EL (cell line): ENCODE measurements around the gene MAFF.
A peak's percentile ranks its signal among the peaks of the same experiment; 100 is the strongest.
"Not testable (repeated sequence)": the region's sequence is repeated elsewhere in the genome, so short reads cannot be mapped to it uniquely, and the experiment has no call there.

ENCODE experiments used
- DNase-seq: peaks from one replicate; pipeline ENCODE4 v3.0.0-alpha.2; 2016

The MAFF gene

DNA sequence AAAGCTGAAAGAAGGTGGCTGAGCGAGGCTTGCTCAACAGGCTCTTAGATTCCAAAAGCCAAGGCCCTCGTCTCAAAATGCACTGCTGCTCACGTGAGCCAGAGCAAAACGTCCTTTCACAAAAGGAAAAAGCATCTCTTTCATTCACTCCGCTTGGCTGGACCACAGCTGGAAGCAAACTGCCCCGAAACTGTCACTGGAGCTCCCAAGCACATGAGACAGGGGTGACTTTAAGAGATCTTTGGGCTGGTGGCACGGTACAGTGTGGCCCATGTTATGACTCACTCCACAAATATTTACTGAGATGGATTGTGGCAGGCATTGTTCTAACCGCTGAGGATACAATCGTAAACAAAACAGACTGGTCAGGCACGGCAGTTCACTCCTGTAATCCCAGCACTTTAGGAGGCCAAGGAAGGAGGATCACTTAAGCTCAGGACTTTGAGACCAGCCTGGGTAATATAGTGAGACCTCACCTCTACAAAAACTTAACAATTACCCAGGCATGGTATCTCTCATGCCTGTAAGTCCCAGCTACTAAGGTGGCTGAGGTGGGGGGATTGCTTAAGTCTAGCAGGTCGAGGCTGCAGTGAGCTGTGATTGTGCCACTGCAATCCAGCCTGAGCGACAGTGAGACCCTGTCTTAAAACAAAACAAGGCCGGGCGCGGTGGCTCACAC is 23.7 kb upstream of the MAFF start:
- DNase-seq, result peak; percentile 92

DNA sequence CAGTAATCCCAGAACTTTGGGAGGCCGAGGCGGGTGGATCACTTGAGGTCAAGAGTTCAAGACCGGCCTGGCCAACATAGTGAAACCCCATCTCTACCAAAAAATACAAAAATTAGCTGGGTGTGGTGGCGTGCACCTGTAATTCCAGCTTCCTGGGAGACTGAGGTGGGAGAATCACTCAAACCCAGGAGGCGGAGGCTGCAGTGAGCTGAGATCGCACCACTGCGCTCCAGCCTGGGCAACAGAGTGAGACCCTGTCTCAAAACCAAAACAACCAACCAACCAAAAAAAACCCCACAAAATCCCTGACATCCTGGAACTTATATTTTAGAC is 23.2 kb upstream of the MAFF start:
- not testable (repeated sequence) for DNase-seq

DNA sequence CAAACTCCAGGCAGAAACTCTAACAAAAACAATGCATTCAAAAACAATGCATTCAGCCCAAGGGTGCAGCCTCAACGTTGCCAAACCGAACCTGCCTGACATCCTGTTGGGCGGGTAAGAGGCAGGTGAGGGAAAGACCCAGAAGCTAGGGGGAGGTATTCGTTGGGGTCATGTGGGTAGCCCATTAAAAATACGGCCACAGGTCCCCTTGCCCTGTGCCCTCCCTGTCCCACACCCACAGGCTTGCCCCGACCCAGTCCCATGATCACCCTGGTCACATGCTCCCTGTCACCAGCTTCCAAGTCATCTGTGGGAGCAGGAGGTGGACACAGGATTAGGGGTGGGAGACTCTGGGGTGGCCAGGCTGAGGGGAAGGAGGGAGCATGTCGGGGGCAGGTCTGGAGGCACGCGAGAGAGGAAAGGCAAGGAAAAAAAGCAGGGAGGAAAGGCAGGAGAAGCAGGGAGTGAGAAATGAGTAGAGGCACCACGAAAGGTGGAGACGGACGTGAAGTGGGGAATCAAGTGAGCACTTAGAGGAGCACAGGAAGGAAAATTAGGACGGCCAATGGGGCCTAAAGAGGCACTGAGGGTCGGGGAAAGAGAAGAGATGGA is 20.8 kb upstream of the MAFF start:
- DNase-seq, result no peak

DNA sequence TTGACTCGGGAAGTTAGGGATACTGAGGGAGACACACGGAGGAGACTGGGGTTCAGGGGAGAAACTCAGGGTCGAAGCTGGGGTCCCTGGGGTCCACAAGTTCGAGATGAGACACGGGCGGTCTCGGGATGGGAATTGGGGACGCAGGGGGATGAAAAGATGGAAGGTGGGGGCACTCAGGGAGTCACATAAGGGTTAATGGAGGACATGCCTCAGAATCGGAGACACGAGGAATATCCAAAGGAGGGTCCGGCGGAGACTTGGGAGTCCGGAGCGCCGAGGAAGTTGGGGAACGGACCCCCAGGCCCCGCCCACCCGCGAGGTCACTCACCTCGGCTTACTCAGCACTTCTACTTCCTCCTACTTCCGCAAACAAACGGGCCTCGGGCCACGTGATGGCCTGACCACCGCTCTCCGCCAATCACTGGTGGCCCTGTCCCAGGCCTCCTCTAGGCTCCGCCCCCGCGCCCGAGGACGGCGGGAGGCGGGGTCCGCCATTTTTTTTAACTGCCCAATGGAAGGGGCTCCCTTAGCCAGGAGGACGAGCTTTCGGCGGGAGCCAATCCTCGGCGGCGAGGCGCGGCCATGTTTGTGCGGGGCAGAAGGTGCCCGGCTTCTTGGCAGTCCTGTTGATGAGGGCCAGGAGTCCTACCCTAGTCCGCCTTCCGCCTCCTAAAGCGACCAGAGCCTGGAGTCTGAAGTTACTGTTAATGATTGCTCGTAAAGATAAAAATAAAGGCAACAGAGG is 20.2 kb upstream of the MAFF start, which contains the start of gene PLA2G6:
TSS of gene PLA2G6 (minus strand) at position 378 of the 748 bp plus-strand sequence. CDS start 12,404 bp downstream, outside the sequence.
- DNase-seq, result peak; percentile 99

DNA sequence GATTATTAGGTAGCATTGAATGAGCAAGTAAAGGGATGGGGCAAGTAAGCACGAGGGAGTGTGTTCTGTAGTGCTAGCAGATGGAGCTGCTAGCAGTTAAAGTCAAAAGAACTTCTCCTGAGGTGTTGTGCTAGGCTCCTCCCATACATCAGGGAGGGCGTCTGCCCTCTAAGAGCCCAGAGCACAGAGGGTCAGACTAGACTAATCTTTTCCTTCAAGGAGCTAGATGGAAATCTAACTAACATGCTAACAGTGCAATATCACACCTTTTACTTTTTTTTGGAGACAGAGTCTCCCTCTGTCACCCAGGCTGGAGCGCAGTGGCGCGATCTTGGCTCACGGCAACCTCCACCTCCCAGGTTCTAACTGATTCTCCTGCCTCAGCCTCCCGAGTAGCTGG is 17.0 kb upstream of the MAFF start:
- no peak for DNase-seq

DNA sequence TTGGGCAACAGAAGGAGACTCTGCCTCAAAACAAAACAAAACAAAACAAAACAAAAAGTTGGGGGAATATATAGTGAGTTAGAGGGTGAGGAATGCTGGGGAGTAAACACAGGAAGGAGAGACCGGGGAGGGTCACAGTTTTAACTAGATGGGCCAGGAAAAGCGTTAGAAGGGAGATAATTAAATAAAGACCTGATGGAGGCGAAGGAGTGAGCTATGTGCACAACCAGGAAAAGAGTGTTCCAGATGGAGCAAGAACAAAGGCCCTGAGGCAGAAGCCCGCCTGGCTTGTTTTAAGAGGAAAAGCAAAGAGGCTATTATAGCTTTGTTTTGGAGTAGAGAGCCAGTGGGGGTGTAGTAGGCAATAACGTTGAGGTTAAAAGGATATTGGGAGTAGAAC is 15.4 kb upstream of the MAFF start:
- DNase-seq, result no peak

DNA sequence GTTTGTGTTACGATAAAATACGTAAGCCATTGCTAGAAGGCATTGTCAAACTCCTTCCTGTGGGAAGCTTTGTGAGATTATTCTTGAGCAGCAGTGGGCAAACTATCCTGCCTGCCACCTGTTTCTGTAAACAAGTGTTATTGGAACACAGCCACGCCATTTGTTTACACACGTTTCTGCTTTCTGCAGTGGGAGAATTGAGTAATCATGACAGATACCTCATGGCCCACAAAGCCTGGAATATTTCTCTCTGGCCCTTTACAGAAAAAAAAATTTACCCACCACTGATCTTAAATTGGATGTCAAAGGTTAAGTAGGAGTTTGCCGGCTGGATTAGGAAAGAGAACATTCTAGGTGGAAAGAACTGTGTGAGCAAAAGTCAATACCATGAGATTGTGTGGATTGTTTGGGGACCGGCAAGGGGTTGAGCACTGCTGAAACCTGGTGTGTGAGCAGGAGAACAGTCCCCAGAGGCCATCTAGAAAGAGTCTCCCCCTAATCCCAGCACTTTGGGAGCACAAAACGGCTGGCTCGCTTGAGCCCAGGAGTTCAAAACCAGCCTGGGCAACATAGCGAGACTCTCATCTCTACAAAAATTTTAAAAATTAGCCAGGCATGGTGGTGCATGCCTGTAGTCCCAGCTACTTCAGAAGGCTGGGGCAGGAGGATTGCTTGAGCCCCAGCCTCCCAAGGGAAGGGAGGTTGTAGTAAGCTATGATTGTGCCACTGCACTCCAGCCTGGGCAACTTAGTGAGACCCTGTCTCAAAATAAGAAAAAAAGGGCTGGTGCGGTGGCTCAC is 14.2 kb upstream of the MAFF start:
- DNase-seq, result no peak

DNA sequence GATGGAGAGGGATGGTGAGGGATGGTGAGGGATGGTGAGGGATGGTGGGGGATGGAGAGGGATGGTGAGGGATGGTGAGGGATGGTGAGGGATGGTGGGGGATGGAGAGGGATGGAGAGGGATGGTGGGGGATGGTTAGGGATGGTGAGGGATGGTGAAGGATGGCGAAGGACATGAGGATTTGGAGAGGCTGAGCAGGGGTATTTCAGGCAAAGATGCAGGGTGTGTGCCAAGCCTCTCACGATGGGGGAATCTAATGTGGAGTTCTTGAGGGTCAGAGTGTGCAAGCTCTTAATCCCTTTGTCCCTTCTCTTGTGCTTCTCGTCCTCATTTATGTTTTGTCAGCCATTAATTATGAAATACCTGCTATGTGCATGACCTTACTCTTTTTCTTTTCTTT is 12.7 kb upstream of the MAFF start:
- no peak for DNase-seq

DNA sequence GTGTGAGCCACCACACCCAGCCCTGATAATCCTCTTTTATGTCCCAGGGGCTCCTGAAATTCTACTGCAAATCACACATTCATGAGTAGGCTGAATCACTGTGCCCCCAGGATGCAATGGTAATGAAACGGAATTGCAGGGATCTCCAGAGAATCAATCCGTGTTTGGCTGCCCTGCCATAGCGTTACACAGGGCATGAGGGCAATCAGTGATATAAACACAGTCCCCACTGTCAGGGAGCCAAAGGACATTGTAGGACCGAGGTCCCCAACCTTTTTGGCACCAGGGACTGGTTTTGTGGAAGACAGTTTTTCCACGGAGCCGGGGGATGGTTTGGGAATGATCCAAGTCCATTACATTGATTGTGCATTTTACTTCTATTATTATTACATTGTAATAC is 11.2 kb upstream of the MAFF start:
- no peak for DNase-seq

DNA sequence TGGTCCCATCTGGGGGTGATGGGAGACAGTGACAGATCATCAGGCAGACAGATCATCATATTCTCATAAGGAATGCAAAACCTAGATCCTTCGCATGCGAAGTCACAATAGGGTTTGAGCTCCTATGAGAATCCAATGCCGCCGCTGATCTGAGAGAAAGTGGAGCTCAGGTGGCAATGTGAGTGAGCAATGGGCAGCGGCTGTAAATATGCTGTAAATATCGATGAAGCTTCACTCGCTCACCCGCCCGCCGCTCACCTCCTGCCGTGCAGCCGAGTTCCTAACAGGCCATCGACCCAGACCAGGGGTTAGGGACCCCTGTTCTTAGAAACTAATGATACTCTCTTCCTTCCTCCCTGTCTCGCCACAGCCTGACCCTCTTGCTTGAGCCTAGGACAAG is 10.7 kb upstream of the MAFF start:
- no peak for DNase-seq

DNA sequence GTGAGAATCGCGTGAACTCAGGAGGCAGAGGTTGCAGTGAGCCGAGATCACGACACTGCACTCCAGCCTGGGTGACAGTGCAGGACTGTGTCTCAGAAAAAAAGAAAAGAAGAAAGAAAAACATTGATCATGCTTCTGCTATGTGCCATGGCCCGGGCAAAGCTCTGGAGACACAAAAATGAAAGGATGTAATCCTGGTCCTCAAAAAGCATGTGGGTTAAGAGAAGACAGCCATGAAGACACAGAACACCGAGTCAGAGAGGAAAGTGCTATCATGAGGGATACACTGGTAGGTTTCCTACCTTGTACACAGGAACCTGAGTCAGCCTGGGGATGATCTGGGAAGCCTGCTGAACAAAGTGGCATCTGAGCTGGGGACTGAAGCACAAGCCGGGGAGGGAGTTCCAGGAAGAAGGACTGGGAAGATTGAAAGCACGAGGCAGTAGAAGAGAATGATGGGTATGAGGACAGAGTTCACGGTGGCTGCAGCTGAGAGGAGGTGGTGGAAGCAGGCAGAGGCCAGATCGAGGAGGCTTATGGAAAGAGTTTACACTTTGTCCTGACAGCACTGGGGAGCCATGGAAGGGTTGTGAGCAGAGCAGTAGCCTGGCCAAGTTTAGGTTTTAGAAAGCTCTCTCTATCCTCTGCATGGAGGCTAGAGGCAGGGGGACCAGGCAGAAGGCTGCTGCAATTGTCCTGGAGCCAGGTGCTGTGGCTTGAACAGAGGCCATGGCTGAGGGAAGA is 9.9 kb upstream of the MAFF start:
- DNase-seq, result no peak

DNA sequence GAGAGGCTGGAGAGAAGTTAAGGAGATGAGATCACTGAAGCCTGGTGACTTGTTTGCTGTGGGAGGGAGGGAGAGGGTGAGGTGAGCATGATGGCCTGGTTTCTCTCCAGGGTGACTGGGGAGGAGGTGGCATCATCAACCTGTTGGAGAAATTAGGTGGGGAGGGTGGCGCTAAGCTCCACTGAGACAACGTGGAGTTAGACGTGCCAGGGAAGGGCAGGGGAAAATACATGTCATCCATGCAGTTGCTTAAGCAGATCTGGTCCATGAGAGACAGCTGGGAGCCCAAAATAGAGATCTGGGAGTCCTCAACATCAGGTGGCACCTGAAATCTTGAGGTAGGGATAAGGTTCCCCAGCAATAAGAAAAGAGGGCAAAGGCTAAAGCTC is 9.3 kb upstream of the MAFF start:
- DNase-seq, result no peak

DNA sequence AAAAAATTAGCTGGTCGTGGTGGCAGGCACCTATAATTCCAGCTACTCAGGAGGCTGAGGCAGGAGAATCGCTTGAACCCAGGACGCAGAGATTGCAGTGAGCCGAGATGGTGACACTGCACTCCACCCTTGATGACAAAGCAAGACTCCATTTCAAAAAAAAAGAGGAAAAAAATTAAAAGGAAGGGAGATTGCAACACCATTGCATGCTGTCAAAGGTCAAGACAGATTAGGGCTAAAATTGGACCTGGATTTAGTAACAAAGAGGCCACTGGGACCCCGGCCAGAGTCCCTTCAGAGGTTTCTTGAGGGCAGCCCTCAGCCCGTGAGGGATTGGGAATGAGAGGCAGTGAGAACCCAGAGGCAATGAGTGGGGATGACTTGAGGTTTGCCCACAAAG is 8.2 kb upstream of the MAFF start:
- no peak for DNase-seq

DNA sequence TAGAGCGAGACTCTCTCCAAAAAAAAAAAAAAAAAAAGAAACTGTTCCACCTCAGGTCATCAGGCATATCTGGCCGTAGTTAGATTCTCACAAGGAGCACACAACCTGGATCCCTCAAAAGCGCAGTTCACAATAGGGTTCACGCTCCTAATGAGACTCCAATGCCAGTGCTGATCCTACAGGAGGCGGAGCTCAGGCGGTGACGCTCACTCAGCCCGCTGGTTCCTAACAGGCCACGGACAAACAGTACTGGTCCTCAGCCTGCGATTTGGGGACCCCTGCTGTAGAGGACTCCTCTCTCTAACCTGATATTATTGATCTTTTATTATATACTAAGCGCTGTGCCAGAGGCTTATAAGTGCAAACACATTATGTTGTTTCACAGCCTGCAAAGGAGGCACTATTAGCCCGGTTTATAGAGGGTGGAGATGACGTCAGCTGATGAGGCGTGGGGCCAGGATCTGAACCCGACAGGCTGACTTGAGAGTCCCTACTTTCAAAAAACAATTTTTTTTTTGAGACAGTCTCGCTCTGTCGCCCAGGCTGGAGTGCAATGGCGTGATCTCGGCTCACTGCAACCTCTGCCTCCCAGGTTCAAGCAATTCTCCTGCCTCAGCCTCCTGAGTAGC is 4.9 kb upstream of the MAFF start:
- peak; percentile 36 for DNase-seq

DNA sequence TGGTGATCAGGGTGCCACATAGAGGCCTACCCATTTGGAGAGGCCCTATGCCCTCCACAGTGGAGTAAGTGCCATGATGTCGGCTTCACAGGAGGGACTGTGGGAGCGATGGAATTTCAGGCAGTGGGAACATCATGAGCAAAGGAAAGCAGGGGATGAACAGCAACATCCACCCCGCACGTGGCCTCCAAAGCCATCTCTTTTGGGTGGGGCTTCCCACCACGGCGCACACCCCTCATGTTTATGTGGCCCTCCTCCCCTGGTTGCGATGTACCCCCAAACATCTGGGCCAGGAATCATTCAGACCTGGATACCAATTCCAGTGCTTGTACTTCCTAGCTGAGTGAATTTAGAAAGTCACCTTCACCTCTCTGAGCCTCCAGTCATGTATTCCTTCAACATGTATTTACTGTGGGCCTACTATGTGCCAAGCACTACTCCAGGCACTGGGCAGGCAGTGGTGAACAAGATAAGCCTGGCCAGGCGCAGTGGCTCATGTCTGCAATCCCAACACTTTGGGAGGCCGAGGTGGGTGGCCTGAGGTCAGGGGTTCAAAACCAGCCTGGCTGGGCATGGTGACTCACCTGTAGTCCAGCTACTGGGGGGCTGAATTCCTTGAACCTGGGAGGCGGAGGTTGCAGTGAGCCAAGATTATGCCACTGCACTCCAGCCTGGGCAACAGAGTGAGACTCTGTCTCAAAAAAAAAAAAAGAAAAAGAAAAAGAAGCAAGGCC is 1.8 kb upstream of the MAFF start:
- no peak for DNase-seq

DNA sequence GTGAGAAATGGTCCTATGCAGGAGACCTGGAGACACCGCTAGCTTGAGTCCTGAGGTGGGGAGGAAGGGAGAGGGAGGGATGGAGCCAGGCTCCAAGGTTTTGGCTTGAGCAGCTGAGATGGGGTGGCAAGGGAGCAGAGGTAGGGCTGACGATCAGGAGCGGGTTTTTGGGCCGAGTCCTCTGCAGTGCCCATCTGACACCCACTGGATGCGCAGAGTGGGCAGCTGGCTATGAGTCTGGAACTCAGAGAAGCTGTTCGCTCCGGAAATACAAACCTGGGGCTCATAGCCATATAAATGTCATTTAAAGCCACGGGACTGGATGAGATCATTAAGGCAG is 453 bp upstream of the MAFF start:
- no peak for DNase-seq

DNA sequence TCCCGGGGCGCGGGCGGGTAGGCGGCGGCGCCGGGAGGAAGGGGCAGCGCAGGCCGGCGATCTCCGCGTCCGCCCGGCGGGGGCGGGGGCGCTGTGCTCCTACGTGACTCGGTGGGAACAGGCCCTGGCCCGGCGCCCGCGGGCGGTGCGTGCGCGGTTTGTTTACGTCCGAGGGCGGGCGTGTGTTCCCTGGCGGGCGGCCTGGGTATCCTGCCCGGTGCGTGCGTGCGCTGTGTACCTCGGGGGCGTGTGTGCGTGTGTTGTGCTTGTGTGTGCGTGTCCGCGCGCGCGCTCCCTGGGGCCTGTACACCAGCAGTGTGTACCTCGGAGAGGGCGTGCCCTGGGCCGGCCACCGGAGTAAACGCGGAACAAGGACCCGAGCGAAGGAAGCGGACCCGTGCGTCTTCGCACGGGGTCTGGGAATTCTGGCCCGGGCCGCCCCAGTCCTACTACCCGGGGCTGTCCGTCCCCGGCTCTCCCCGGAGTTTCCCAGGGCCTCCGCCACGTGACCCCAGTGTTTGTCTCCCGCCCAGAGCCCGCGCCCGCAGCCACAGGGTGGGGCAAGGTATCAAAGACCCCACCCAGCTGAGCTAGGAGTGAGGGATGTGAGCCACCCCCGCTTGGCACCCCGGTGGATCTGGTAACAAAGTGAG is 769 bp downstream of the MAFF start:
- peak; percentile 84 for DNase-seq

DNA sequence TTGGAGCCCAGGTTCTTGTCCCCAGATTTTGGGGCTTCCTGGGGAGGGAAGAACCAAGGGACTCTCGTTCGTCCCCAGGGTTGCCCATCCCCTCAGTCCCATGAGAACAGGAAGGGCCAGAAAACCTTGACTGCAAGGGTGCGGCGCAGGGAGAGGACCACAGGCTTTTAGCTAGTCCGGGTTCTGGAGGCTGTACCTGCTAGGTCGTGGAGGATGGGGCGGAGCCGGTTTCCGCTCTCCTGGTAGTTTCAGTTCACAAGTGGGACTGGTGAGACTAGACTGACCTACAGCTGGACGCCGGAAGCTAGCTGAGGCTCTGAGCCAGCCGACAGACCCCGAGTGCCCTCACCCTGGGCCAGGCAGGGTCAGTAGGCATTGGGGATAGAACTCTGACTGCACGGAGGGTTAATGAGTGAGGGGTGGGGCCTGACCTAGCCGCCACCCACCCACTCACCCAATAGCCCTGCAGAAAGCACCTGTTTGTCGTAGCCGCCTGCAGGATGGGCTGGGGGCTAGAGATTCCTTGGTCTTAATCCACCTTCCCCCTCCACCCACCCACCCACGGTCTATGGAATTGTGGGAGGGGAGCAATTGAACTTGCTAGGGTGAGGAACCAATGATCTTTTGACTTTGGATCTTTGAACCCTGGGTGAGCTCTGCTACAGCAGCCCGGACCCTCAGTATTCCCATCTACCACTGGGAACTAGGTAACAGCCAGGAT is 1.5 kb downstream of the MAFF start:
- DNase-seq, result peak; percentile 61

DNA sequence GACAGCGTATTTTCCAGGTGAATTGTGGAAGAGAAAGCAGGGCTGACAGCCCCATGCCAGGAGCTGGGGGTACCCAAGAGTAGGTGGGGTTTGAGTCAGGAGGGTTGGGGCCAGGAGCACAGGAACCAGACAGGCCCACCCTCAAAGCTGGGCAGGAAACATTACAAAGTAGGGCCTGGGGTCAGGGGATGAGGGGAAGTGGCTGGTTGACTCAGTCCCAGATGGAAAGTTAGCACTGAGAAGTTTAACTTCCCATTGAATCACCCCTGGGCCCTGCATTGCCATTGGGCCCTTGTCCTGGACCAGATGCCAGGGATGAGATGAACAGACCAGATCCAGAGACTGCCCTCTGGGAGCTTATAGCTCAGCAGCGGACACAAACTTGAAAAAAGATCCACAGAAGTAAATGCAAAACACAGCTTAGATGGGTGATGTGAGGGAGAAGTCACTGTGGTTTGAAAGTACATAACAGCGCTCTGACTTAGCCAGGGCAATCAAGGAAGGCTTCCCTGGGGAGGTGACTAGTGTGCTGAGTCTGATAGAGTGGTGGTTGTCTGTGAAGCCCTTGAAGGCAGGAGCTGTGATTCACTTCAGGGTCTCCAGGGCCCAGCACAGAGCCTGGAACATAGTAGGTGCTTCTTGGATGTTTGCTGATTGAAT is 2.2 kb downstream of the MAFF start:
- peak; percentile 81 for DNase-seq

DNA sequence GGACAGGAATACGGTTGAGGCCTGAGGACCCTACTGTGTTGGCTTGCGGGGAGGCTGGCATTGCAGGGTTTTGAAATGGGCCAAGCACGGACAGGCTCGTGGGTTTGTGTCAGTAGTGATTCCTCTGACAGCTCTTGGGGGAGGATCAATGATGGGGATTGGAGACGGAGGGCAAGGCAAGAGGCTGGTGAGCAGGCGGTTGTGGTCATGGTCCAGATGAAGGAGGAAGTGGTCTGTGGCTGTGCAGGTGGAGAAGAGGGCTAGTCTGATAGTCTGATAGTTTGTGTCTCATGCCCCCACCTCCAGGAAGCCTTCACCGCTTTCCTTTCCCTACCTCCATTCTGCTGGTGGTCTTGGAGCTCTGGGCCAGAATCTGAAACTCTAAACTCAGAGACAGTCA is 3.0 kb downstream of the MAFF start:
- DNase-seq, result no peak
